Glomerular visceral epithelial cell (primary cell): ENCODE measurements around the gene SLC24A3.

Experiments used
- DNase-seq: peaks from one replicate; pipeline ENCODE4 v3.0.0-alpha.2; 2016; ENCODE audit errors: extremely low spot score

The SLC24A3 gene

GRCh38 chr20:19241440-19241839 is 29.0 kb downstream of the SLC24A3 start:
- DNase-seq = no peak

GRCh38 chr20:19244291-19244690 is 31.8 kb downstream of the SLC24A3 start:
- no peak for DNase-seq

- DNase-seq = no peak
Observed at GRCh38 chr20:19249106-19249879, 36.9 kb downstream of the SLC24A3 start.

GRCh38 chr20:19250346-19250745 is 37.9 kb downstream of the SLC24A3 start:
- no peak for DNase-seq

GRCh38 chr20:19251506-19251905 is 39.1 kb downstream of the SLC24A3 start:
- DNase-seq = no peak

- no peak for DNase-seq
Observed at GRCh38 chr20:19251958-19252357, 39.5 kb downstream of the SLC24A3 start.

GRCh38 chr20:19252451-19253120 is 40.1 kb downstream of the SLC24A3 start:
- DNase-seq = no peak

- DNase-seq = no peak
Observed at GRCh38 chr20:19253316-19253715, 40.9 kb downstream of the SLC24A3 start.

GRCh38 chr20:19253916-19254820 is 41.7 kb downstream of the SLC24A3 start:
- DNase-seq = no peak

- no peak for DNase-seq
Observed at GRCh38 chr20:19254956-19255355, 42.5 kb downstream of the SLC24A3 start.

- no peak for DNase-seq
Observed at GRCh38 chr20:19256085-19256484, 43.6 kb downstream of the SLC24A3 start.

GRCh38 chr20:19256906-19257595 is 44.6 kb downstream of the SLC24A3 start:
- no peak for DNase-seq

- no peak for DNase-seq
Observed at GRCh38 chr20:19257865-19258264, 45.4 kb downstream of the SLC24A3 start.

GRCh38 chr20:19259141-19259591 is 46.7 kb downstream of the SLC24A3 start:
- no peak for DNase-seq

GRCh38 chr20:19260412-19261090 is 48.1 kb downstream of the SLC24A3 start:
- DNase-seq = no peak

- DNase-seq = no peak
Observed at GRCh38 chr20:19264191-19264590, 51.7 kb downstream of the SLC24A3 start.

GRCh38 chr20:19265646-19266374 is 53.4 kb downstream of the SLC24A3 start:
- no peak for DNase-seq

GRCh38 chr20:19268426-19268825 is 56.0 kb downstream of the SLC24A3 start:
- no peak for DNase-seq

GRCh38 chr20:19269737-19270340 is 57.4 kb downstream of the SLC24A3 start:
- DNase-seq = no peak
